HUDEP-2 (cell line): ENCODE results near the gene FABP3.

ENCODE experiments used
- DNase-seq, 76 experiments: peaks; one replicate each; lab custom pipeline; 2025; ENCODE audit not compliant: unreplicated experiment in 76 of 76; lab: John Stamatoyannopoulos, UW

Gene FABP3

DNA sequence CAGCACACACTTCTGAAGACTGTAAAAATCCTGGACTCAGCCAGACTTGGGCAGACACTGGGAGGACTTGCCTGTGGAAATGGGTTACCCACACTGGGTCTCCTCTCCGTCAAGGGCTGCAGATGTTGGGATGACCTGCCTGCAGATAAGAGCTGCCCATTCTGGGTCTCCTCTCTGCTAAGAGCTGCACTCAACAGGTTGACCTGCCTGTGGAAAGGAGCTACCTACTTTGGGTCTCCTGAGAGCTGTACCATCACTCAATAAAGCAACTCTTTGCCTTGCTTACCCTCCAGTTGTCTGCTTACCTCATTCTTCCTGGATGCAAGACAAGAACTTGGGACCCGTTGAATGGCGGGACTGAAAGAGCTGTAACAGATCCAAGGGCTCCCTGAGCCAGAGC lies 47.9 kb downstream of the FABP3 start:
- DNase-seq: no peak

DNA sequence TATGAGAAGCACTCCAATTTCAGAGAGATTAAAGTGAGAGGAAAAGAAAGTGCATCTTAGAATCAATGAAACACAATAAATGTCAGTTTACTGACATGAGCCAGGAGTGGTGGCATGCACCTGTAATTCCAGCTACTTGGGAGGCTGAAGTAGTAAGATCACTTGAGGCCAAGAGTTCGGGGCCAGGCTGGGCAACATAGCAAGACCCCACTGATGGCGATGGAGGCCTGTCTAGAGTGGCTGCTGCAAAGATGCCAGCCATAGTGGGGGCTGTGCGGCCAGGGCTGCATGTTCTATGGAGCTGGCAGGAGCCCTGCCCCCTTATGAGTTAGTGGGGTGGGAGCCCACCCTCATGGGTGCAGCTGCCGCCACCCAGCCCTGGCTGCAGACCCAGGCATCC lies 48.8 kb downstream of the FABP3 start:
- DNase-seq: no peak

DNA sequence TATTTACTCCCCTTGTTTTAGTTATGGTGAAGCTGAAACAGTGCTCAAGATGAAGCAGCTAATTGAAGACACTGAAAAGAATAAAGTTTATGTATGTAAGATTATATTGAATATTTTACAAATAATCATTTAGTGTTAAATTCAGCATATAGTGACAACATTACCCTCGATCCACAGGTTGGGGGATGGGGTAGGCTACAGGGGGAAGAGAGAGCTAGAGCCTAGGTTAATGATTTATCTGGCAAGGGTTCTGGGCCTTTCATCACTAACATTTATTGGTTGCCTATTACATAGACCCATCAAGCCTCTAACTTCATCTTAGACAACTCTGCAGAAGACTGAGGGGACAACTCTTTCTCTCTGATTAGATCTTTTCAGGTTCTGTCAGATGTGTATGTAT lies 54.7 kb downstream of the FABP3 start:
- no peak for DNase-seq

DNA sequence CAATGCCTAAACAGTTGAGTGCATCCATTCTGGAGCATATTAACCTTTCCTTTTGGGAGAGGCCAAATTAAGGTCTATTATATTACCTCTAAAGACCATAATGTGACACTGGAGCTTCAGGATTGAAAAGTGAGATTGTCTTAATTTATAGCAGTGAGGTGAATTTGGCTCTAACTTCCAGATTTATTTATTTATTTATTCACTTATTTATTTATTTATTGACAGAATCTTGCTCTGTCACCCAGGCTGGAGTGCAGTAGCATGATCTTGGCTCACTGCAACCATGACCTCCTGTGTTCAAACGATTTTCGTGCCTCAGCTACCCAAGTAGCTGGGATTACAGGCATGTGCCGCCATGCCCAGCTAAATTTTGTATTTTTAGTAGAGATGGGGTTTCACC lies 57.0 kb downstream of the FABP3 start:
- DNase-seq: no peak
